Activated T-cell treated with anti-CD3 and anti-CD28 coated beads, Interleukin-2, amount 50 U/mL, for 1 hour (primary cell): Measurements from ENCODE around the gene GUK1.

Experiments
- DNase-seq: peaks from one replicate; pipeline ENCODE4 v3.0.0-alpha.2; 2020

The GUK1 gene

DNA sequence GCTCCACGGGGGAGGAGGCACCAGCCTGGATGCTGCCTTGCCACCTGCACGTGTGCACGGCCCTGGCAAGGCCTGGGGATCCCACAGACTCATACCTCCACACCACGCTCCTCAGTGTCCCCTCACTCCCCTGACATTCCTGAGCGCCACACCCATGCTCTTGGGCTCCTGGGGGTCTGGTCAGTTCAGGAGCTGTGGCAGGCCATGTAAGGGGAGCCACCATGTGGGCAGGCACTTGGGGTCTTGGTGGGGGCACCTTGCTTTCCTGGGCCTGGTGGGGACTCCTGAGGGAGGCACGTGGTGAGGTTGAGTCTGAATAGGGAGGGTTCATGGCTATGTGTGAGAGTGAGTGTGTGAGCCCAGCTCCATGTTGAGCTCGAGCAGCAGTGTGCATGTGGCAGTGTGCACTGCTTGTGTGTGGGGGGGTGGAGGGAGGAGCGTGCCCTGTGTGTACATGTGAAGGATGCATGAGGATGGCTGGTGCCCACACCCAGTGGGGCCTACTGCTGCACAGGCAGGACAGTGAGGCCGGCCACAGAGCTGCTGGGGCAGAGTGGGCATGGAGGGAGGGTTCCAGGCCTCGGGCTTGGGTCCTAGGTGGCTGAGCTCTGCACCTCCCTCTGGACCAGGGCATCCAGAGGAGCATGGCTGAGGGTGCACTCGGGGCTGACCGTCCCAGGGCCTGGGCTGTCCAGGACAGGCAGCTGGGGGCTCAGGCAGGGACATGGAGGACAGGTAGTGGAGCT, 11.3 kb downstream of the GUK1 start:
- peak; percentile 17 for DNase-seq

DNA sequence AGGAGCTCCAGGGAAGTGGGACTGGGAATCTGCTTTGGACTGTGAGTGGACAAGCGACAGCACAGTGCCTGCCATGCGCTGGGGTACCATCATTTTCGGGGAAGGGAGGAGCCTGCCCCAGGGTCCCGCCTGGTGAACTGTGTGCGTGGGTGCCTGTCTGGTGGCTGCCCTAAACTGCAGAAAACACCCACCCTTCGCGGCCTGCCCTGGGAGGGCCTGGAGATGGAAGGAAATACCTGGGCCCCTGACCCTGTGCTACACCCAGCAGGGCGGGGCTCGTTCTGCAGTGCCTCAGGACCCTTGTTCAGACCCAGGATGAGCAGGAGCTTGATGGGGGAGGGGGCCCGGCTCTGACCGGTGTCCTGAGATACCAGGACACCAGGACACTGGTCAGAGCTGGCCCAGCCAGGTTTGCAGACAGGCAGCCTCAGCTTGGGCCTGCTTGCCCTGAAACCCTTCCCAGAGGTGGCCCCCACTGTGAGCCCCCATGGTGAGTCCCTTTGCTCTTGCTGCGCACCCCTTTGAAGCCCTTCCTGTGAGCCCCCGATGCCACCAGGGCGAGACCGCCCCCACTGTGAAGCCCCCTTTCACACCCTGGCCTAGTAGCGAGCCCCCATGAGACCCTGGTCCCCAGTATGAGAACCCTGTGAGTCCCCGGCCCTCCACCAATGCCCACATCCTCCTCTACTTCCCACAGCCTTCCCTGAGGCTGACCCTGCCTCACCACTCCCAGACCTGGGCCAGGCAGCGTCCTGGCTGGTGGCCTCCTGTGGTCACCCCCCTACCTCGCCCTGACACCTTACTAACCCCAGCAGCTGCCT, 12.2 kb downstream of the GUK1 start:
- no peak for DNase-seq

DNA sequence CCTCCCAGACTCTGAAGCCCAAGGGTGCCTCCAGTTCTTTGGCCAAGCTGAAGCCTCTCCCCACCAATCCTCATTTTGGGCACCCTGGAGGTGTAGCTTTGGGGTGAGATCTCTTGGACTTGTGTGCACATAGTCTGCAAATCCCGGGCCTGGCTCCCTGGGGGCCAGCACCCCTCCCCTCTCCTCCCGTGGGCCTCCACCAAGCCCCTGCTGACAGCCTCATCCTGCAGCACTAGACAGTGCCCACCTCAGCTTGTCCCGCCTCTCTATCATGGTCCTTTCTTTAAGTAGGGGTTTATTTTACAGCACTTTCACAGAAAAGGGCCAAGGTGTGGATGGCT, 12.8 kb downstream of the GUK1 start:
- no peak for DNase-seq

DNA sequence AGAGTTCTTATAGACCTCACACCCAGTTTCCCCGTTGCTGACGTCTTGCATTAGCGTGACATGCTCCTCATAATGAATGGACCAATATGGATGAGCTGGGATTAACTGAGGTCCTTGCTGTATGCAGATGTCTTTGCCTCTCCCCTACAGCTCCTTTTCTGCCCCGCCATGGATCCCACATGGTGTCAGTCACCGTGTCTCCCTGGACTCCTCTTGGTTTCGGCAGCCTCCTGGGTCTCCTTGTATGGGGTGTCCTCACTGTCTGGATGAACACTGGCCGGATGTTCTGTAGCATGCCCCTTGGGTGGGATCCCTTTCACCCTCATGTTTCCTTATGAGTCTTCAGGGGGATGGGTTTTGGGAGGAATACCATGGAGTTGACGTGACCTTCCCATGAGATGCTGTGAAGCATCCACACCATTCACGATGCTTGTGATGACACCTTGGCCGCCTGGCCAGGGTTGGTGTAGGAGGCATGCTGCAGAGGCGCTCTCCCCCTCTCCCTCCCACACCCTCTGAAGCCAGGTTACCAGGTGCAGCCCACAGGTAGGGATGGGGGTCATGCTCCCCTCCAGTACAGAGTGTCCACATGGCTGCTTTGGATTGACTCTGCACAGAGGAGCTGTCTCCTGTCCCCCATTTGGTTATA, 14.1 kb downstream of the GUK1 start:
- no peak for DNase-seq

DNA sequence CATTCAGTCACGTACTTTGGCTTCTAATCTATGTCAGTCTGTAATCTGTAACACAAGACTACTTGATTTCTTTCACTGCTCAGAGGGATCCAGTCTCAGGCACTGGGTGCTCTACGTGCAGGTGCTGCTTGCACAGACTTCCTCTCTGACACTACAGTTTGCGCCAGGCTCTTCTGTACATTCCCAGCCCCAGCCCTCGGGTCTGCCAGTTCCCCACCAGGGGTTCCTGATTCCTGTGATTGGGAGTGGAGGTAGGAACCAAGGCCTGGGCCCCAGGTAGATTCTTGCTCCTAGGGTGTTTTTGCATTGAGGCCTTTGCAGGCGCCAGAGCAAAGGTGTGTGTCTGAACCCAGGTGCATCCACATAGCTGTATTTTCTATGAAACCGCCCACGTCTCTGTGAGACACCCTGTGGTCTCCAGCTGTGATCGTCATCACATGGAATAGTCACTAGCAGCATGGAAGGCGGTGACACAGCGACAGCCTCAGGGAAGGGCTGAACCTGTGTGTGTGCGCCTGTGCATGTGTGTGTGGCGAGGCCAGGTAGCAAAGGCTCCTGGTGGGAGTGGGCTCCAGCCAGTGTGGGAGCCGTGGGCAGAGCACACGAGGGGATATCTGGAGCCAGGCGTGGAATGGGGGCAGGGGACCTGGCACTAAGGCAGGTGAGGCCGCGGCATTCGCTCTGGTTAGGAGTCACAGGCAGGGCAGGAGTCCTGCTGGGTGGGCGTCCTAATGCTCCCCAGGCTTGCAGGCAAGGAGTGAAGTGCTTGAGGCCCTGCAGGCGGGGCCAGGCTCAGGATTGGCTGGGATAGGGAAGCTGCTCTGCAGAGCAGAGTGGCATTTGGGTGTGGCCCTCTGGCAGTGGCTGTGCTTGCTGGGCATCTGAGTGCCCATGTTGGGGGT, 14.8 kb downstream of the GUK1 start:
- DNase-seq, result no peak

DNA sequence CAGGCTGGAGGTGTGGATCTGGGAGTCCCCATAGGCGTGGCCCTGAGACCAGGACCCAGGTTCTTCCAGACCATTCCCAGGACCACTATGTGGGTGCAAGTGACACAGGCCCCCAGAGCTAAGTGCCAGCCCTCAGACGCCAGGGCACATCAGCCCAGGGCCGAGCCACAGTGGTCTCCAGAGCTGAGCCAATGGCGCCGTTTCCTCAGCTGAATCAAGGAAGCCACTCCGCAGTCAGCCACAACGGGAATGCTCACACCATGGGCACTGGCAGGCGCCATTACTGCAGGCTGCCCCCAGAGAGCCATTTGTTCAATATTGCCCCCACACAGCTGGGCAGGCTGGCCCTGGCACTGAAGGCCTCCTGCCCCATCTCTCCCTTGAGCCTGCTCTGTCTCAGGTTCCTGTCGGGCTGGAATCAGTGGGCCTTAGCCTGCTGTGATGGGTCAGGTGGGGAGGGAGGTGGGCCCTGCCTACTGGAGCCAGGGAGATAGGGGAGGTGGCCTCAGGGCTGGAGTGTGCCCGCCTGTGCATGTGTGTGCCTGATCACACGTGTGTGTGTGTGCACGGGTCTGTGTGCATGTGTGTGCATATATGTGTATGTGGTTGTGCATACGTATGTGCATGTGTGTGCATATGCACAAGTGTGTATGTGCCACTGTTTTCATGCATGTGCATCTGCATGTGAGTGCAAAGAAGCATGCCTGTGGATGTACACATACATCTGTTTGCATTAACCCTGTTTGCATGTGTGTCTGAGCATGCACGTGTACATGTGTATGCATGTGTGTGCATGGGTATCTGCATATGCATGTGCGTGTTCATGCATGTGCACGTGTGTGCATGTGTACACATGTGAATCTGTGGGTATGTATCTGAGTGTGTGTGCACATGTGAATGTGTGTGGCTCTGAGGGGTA, 15.8 kb downstream of the GUK1 start:
- no peak for DNase-seq

DNA sequence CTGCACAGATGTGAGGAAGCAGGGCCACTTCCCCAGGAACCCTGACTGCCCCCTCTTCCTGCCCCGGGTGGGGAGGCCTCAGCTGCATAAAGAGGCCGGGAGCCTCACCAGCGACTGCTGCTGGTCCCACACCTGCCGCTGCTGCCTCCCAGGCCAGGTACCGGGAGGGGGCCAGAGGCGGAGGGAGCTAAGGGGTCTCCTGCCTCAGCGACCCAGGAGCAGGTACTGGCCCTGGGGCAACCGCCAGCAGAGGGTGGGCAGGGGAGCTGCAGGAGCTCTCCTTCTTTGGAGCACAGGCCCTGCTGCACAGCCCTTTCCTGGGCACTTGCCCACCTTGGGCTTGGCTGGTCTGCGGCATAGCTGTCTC, 16.4 kb downstream of the GUK1 start:
- DNase-seq, result no peak

DNA sequence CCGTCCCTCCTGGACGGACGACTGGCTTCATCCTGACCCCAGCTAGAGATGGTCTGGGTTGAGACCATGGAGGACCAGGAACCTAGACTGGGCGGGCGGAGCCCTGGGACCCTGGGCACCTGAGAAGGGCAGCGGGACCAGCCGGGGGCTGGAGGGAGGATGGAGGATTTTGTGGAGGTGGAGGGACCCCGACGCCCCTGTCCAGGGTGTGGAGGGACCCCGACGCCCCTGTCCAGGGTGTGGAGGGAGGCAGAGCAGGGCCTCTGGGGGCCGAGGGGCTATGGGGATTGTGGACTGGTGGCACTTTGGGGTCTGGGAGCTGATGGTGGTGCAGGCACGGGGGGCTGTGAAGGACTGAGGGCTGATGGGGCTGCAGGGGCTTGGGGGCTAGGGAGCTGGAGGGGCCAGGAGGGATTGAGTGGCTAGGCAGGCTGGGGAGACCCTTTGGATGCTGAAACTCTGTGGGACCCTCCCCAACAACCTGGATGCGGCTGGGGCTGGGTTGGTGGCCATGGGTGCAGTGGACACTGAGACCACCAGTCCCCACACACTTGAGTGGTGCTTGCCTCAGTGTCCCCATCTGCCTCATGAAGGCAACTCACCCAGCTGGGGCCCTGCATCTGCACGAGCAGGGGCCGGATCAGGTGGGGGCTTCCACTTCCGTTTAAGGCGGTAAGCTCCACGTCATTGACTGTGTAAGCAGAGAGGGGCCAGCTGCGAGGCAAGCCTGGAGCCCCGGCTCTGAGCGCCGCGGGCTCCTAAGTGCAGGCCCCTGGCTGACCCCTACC, 17.1 kb downstream of the GUK1 start:
- DNase-seq, result no peak

DNA sequence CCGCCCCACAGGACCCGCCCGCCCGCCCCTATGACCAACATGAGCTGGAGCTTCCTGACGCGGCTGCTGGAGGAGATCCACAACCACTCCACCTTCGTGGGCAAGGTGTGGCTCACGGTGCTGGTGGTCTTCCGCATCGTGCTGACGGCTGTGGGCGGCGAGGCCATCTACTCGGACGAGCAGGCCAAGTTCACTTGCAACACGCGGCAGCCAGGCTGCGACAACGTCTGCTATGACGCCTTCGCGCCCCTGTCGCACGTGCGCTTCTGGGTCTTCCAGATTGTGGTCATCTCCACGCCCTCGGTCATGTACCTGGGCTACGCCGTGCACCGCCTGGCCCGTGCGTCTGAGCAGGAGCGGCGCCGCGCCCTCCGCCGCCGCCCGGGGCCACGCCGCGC, 17.6 kb downstream of the GUK1 start:
- DNase-seq, result no peak

DNA sequence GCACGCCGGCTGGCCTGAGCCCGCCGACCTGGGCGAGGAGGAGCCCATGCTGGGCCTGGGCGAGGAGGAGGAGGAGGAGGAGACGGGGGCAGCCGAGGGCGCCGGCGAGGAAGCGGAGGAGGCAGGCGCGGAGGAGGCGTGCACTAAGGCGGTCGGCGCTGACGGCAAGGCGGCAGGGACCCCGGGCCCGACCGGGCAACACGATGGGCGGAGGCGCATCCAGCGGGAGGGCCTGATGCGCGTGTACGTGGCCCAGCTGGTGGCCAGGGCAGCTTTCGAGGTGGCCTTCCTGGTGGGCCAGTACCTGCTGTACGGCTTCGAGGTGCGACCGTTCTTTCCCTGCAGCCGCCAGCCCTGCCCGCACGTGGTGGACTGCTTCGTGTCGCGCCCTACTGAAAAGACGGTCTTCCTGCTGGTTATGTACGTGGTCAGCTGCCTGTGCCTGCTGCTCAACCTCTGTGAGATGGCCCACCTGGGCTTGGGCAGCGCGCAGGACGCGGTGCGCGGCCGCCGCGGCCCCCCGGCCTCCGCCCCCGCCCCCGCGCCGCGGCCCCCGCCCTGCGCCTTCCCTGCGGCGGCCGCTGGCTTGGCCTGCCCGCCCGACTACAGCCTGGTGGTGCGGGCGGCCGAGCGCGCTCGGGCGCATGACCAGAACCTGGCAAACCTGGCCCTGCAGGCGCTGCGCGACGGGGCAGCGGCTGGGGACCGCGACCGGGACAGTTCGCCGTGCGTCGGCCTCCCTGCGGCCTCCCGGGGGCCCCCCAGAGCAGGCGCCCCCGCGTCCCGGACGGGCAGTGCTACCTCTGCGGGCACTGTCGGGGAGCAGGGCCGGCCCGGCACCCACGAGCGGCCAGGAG, 18.3 kb downstream of the GUK1 start:
- DNase-seq, result no peak

DNA sequence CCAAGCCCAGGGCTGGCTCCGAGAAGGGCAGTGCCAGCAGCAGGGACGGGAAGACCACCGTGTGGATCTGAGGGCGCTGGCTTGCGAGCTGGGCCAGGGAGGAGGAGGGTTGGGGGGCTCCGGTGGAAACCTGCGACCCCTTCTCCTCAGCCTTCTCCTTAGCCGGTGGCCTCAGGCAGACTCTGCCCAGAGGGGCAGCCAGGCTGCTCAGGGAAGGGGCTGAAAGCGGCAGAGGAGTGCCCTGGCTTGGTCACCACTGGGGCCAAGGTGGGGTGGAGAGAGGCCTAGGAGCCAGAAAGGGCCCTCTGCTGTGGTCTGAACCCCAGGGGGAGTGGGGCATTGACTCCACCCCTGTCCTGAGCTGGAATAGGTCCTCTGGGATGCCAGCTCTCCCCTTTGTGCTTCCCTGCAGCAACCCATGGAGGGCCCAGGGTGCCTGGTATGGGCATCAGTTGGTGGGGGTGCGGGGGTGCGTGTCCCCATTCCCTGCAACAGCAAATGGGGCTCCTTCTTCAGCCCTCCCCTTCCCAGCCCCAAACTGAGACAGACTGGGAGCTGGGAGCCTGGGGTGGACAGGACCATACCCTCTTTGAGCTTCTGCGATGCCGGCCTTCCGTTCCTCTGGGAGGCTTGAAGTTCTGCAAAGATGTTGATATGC, 19.1 kb downstream of the GUK1 start:
- no peak for DNase-seq

DNA sequence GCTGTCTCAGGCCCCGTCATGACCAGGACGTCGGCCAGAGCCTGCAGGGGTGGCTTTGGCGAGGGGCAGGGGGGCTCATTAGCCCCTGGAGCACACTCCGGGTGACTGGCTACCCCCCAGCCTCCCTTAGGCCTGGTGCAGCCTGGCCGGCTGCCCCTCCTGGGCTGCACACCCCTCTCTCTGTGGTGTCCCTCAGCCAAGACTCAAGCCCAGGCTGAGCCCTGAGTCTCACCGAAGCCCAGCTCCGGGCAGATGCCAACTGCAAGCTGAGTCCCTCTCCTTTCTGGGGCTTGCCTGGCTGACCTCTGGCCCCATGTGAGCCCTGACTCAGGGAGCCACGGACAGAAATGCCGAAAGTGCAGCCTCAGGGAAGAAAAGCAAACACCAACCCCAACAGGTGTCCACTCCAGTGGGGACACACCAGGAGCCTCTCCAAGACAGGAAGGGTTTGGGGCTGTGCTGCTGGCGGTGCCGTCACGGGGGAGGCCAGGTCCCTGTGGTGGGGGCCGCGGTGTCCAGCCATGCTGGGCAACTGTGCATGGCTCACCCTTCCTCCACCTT, 20.2 kb downstream of the GUK1 start:
- DNase-seq, result no peak

DNA sequence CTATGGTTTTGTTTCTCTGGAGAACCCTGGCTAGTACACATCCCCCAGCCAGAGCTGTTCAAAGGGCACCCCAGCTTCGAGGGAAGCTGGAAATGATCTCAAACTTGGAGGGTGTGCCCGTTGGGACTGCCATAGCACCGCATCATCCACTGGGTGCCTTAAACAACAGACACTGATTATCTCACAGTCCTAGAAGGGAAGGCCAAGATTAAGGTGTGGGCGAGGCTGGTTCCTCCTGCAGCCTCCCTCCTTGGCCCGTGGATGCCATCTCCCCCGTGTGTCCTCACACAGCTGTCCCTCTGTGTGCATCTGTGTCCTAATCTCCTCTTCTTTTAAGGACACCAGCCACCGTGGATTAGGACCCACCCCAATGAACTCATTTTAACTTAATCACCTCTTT, 21.3 kb downstream of the GUK1 start:
- no peak for DNase-seq

DNA sequence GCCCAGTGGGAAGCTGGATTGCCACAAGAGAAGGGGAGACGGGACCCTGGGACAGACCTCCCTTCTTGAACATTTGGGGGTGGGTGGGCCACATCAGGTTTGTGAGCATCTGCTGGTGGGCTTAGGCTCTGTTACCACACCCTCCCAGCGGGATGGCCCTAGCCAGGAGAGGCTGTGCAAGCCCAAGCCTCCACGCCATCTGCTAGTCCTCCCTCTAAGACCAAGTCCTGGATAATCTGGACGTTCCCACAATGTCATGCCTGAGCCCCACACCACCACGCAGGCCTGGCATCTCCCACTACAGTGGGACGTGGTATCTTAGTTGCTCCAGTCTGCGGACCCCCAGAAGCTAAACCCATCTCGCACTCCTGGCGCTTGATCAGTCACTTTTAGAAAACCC, 21.8 kb downstream of the GUK1 start:
- no peak for DNase-seq

DNA sequence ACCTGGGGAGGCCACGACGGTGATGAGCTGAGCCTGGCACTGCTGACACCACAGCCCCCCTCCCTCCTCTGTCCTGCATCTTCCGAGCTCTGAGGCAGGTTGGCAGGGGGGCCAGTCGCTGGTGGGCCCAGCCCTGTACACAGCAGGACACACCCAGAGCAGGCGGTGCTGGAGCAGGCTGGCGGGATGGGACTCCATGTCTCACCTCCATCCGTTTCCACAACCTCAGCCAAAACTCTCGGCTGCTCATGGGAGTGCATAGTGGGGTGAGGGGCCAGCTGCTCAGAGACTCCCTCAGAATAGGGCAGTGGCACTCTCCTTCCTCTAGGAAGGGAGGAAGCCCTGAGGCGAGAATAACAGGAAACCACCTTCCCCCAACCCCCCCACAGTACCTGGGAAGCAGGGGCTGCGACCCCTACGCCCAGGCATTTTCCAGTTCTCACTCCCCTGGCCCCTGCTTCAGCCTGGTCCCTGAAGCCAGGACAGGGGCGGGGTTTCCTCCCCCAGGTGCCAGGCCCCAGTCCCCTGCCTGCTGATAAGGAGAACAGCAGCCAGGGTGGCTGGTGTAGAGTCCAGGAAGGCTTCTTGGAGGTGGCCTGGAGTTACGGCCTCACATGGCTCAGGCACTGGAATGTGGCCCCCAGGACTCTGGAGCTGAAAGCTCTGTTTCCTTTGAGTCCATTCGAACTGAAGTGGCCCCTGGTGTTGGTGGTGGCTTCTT, 22.4 kb downstream of the GUK1 start:
- no peak for DNase-seq

DNA sequence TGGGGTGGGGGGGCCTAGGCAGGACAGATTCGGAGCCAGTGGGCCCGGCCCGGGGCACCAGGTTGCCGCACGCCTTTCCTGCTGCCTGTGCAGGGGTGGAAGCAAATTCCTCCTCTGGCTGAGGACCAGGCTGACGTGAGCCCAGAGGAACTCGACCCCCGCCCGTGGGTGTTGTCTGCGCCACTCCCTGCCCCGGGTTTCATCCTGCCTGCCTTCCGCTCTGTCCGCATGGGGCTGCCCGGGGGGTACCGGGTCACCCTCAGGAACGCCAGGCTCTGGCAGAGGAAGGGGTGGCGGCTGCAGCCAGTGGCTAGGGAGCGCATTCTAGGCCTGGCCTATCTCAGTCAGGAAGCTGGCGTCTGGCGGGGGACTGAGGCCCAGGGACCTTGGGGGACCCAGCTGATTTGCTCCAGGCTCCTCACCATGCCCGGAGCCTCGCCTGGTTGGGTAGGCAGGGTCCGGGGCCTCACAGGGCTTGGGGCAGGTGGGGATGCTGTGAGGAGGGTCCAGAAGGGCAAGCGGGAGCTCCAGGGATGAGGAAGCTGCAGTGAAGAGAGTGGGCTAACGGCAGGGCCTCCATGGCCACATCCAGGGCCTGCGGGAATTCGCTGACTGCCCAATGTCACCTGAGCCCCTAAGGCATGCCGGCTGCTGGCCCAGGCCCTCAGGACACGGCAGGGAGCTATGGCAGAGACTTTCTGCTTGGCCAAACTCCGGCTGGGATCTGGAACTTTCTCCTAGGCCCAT, 23.1 kb downstream of the GUK1 start:
- DNase-seq, result no peak

DNA sequence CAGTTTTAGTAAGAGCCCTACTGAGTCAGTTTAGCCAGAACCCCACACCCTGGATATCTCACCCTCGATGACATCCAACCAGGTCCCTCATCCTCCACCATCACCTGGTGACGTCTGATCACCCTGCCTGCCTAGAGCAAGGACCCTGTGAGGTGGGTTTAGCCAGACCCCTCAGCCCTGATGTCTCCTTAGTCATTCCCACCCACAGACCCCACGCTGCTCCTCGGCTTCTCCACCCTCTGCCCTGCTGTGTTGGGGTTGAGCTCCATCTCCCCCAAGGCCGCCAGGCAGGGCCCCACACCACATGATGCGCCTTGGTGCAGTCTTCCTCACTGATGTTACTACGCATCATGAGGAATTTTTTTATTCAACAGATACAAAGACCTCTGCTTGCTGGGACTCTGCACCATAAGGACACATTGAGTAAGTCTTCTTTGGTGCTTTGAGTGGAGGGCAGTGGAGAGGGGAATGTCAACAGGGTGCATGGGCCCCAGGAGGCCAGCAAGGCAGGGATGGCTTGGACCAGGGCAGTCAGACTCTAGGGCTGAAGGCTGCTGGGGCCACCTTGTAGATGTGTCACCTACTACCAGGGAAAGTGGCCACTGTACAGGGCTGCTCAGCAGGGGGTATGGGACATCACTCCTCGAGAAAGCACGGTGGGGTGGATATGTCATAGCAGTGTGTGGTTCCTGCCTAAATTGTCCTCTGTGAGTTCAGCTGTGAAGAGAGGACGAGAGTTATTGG, 23.9 kb downstream of the GUK1 start:
- no peak for DNase-seq
